Stimulated activated CD8-positive, alpha-beta memory T cell treated with anti-CD3 and anti-CD28 coated beads, Interleukin-15, amount 100 ng/mL, for 1 hour (primary cell): ENCODE data around the gene HSPA6.
"Not testable (repeated sequence)": the region's sequence is repeated elsewhere in the genome, so short reads cannot be mapped to it uniquely, and the experiment has no call there.

Experiments
- DNase-seq: peaks from one replicate; pipeline ENCODE4 v3.0.0-alpha.2; 2020; ENCODE audit warnings: low read depth

HSPA6 gene

DNA sequence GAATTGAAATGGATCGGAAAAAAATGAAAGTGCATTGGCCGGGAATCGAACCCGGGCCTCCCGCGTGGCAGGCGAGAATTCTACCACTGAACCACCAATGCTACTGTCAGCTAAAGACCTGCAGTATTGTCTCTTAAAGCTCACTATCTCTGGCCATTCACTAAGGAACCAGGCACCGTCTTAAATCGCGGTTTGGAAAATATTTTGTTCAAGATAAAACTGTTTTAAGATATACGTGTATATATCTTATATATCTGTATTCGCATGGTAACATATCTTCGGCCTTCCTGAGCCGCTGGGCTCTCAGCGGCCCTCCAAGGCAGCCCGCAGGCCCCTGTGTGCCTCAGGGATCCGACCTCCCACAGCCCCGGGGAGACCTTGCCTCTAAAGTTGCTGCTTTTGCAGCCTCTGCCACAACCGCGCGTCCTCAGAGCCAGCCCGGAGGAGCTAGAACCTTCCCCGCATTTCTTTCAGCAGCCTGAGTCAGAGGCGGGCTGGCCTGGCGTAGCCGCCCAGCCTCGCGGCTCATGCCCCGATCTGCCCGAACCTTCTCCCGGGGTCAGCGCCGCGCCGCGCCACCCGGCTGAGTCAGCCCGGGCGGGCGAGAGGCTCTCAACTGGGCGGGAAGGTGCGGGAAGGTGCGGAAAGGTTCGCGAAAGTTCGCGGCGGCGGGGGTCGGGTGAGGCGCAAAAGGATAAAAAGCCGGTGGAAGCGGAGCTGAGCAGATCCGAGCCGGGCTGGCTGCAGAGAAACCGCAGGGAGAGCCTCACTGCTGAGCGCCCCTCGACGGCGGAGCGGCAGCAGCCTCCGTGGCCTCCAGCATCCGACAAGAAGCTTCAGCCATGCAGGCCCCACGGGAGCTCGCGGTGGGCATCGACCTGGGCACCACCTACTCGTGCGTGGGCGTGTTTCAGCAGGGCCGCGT is at the start of gene HSPA6:
Gene HSPA6, plus strand, starts transcription at position 724 of the 925 bp plus-strand sequence. Its CDS starts 119 bp downstream, at position 843.
- DNase-seq: peak; percentile 71

DNA sequence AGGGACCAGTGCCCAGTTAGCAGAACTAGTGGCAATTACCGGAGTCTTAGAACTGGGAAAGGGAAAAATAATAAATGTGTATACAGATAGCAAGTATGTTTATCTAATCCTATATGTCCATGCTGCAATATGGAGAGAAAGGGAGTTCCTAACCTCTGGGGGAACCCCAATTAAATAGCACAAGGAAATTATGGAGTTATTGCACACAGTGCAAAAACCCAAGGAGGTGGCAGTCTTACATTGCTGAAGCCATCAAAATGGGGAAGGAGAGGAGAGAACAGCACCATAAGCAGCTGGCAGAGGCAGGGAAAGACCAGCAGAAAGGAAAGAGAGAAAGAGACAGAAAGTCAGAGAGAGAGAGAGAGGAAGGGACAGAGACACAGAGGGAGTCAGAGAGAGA is 46.6 kb upstream of the HSPA6 start:
- DNase-seq: not testable (repeated sequence)

DNA sequence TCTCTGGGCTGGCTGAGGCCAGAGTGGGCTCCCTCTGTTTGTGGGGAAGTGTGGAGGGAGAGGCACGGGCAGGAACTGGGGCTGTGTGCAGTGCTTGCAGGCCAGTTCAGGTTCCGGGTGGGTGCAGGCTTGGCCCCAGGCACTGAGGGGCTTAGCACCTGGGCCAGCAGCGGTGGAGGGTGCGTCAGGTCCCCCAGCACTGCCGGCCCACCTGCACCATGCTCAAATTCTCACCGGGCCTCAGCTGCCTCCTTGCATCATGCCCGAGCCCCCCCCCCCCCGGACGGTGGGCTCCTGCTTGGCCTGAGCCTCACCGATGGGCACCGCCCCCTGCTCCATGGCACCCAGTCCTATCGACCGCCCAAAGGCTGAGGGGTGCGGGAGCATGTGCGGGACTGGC is 45.4 kb upstream of the HSPA6 start:
- DNase-seq: no peak

DNA sequence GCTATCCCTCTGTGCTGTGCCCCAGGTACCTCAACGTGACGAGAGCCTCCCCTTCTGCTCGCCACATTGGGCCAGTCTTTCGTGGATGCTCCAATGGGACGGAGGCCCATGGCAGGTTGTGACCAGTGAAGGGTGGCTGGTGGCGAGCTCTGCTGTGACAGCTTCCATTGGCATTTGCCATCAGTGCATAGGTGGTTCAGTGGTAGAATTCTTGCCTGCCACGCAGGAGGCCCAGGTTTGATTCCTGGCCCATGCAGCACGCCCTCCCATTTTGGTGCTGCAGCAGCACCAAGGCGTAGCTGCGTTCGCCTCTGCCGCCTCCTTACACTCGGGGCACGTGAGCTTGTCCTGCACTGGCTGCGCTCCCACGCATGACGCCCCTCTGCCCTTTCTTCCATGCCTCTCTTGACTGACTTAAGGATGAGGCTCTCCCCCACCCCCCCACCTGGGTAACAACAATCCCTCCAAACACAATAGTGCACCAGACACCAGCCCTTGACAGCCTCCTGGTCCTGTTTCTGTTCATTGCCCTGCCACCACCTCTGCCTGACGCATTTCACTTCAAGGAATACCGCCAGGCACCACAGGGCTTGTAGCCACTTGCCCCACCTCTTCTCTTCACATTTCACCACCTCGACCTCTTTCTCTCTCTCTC is 43.8 kb upstream of the HSPA6 start:
- no peak for DNase-seq

DNA sequence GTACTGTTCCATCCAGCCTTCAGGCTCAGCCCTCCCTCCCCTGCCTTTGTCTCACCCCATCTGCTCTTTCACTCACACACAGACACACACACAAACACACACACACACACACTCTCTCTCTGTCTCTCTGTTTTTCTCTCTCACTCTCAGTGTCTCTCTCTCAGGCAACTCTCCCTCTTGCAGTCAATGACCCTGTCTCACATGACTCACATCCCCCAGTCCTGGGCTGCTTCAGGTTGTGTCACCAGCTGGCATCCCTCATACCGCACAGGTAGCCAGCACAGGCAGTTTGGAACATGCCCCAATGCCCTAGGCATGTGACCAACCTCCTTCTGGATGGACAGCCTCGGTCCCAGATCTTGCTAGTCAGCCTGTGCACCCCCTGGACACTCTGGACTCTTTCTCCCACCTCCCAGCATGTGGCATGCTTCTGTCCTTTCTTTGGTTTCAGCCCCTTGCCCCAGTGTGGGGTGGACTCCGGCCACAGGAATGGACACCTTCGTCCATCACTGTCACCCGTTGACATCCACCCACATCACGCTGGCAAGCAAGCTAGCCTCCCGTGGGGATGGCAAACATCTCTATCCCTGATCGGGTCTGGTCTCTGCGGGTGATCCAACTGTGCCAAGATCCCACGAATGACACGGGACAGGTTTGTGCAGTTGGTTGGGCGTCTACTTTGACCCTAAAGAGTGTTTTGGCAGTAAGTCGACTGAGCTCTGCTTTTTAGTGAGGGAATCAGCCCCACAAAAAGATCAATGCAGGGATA is 42.5 kb upstream of the HSPA6 start:
- no peak for DNase-seq

DNA sequence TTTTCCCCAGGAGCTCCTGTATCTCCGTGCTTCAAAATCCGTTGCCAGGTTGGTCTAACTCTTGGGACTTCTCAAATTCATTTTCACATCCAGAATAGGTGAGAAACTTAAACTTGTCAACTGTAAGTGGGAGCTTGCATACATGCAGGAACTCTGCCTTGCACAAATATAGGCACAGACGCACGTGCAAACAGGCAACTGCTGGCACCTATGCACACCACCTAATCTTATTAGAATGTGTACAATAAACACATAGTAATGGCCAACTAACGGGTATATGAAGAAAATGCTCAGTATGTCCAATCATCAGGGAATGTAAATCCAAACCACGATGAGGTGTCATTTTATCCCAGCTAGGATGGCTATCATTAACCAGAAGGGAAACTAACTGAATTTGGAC is 41.7 kb upstream of the HSPA6 start:
- no peak for DNase-seq

DNA sequence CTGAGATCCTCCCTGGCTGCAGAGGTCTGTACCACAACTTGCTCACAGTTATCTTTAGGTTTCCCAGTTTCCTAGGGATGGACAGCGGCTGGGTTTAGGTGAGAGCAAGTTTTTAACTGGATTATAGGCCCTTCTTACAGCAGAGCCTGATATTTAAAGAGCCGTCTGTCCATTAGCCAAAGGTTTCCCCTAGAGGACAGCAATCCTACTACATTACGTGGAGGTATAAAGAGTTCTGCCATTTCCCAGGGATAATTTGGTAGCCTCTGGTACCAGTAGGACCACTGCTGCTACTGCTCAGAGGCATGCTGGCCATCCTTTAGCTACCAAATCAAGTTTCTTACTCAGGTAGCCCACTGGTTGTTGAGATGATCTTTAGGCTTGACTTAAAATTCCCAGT is 41.0 kb upstream of the HSPA6 start:
- DNase-seq: no peak

DNA sequence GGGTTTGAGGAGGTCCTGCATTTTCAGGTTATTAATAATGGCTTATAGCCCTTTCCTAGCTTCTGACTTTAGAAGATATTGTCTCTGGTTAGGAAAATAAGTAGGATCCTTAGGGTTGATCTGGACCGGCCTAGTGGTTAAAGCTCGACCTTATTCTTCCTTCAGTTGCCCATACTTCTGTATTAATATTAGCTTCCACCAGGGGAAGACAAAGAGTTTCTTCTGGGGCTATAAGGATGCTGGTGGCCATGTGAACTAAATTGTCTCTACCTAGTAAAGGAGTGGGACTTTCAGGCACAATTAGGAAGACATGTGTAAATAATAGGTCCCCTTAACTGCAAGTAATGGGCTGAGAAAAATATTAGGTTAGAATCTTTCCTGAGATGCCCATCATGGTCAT is 39.7 kb upstream of the HSPA6 start:
- DNase-seq: no peak

DNA sequence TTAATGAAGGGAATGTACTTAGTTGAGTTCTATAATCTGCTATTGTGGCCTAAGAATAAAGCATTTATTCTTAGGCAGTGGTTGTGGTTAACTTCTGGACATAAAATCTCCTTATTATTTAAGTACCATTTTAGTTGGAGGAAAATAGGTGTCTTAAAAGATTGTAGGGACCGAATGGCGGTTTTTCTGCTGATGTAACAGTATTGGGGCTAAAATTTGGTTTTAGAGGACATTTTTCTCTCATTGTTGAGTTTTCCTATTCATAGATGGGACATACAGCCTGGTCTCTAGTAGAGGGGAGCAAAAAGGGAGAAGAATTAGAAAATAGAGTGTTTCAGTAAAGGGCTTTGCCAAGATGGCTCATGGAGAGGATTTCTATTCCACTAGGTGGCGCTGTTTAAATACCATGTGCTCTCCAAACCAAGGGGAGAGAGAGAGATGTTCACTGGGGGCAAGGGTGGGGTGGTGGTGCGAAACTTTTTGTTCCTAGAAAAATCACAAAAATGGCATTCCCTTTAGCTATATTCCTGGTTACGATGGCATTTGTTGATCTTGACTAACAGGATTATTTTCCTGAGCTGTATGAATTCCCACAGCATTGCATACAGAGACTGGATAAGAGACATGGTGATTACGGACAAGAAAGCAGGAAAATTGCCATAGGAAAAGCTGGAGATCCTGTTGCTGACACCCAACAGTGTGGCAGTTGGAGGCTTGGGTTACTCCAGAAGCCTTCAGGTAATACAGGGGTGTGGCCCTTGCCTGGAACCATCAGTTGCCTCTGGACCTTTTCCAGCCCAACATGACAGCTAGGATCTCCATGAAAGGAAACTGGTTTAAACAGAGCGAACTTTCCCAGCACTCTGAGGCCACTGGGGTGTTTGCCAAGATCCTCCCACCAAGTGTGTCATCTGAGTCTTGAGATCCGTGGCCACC is 37.3 kb upstream of the HSPA6 start:
- DNase-seq: peak; percentile 7

DNA sequence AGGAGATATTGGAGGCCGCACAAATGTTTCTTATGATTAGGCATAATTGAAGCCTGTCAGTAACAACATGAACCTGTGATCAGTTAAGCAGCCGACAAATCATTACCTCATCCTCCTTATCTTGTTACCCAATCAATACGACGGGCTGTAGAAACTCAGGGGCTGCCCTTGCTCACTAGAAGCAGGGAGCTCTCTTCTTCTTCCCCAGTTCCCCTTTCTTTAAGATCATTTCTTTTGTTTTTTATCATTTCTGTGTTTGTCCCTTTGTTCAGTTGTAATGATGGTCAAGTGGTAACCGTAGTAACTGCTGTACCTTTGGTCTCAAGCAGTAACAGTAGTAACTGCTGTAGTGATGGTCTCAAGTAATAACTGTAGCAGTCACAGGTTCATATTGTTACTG is 32.9 kb upstream of the HSPA6 start:
- DNase-seq: no peak

DNA sequence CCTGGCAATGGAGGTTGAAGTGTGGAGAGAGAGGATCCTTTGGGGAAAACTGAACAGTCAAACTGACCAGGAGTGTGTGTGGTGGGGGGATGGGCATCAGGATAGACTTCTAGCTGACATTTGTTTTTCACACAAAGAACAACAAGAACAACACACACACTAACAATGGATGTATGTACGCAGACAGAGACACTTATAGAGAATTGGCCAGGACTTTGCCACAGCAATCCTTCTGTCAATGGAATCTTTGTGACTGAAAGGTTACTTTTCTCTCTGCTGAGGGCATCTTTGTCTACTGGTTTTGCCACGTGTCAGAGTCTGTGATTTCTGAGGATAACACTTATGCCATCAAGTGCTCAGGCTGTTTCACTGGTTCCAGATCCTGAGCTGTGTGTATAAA is 31.5 kb upstream of the HSPA6 start:
- no peak for DNase-seq

DNA sequence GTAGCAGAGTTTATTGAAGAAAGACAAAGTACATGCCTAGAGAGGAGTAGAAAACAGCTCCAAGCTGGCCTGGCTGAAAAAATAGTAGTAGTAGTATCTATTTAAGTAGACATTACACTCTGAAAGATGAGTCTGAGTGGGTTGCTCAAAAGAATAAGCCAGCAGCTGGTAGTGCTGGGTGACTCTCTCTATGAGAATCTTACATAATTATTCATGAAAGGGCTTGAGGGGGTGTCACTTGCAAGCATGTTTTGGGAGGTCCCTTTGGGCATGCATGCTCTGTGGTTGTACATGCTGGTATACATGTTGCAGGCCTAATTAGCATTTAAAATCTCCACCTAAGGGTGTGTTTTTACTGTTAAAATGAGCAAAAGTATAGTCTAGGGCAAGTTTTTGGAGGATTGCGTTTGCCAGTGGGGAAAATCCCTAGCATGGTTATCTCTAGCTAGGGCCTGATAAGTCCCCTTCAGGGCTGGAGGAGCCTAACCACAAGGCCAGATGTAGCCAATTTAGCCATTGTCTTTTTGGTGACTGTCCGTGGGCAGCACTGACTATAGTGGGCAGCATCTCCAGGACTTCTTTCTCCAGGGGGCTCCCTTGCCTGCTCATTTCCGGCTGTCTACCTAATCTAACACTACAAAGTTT is 30.1 kb upstream of the HSPA6 start:
- no peak for DNase-seq

DNA sequence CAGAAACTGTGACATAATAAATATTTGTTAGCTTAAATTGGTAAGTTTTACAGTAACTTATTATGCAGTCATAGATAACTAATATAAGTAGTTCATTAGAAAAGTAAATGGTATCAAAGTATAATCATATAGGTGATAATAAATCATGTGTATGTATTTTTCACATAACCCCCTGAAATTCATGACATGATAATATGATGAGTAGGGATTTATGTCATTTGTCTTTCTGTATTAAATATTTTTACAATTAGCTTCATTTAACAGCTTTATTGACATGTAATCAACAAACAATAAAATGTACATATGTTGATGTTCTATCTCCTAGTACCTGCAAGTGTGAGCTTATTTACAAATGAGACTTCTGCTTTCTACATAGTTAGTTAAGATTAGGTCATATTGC is 28.9 kb upstream of the HSPA6 start:
- DNase-seq: no peak

DNA sequence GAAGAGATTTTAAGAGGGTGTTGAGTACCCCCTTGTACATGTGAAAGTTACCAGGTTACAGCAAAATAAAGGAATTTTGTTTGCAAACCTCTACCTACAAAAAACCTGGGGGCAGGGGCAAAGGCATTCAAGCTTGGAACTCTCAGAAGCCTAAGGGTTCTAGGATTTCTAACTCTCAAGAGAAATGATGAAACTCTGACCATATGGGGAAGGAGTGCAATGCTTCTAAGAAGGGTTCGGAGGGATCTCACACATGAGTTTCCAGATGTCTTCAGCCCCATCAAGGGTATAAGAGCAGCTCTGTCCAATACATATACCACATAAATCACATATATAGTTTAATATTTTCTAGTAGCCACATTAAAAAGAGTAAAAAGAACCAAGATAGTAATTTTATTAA is 26.4 kb upstream of the HSPA6 start:
- no peak for DNase-seq

DNA sequence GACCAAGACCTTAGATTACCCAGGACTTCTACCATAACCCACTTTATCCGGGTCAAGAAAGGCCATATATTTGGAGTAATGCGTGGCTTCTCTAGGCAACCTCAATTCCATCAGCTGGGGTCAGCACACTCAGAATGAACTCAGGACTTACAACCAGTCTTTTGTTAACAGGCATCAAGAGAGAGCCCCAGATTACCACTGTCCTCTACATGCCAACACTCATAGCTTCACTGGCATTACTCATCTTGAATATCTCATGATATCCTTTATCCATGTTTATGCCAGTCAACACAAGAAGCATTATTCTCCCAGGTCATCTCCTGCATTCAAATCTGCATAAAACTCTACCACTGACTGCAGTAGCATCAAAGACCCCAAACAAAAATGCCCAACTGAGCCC is 25.7 kb upstream of the HSPA6 start:
- DNase-seq: no peak

DNA sequence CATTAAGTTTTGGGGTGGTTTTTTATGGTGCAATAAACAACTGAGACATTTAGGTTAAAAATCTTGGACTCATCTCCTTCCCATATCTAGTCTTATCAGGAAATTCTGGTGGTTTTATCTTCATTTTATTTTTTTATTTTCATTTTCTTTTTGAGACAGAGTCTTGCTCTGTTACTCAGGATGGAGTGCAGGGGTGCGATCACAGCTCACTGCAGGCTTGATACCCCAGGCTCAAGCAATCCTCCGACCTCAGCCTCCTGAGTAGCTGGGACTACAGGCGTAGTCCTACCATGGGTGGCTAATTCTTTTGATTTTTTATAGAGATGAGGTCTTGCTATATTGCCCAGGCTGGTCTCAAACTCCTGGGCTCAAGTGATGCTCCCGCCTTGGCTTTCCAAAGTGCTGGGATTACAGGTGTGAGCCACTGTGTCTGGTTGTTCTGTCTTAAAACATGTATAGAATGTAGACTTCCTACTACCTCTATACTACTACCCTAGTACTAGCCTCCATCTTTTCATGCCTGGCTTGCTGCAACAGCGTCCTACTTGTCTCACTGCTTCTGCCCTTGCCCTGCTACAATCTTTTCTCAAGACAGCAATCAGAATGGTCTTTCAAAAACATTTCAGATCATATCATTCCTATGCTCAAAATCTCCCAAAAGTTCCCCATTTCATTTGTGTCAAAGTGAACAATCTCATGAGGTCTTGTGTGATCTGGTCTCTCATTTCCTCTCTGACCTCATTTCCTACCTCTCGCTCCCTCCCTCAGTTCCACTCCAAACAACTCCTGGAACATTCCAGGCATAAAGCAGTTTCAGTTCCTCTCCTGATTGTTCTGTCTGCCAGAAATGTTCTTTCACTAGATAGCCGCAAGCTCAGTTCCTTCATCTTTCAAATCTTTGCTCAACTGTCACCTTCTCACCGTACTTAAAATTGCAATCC is 25.0 kb upstream of the HSPA6 start:
- no peak for DNase-seq

DNA sequence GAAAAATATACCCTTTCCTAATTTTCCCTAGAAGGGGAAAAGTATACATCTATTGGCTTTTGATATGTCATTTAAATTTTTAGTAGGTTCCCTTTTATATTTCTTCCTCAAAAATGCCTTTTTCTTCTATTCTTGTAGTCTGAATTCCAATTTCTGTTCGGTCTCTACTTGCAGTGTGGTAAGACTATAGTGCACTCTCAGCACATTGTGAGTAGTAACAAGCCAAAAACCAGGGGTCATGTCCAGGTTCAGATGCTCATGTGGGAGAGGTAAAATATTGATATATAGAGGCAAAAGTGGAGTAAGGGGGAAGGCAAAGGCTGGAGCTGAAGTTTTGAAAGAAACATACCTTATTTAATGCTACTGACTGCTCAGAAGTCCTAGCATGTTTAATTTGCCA is 23.1 kb upstream of the HSPA6 start:
- DNase-seq: no peak

DNA sequence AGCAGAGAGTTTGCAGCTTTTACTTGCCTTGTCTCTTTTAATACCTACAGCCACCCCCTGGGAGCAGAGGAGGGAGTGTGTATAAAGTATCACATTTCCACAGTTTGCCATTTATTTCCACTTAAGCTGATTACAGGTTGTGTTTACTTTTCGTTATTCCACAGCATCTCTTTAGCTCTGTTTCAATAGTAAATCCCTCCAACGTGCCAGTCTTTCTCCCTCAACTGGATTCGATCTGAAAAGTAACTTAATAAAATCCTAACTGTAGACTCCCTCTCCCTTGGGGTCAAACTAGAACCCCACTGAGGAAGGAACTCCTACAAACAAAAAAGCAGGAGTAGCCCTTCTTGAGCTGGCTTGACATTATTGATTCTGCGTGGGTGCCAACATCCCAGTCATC is 22.2 kb upstream of the HSPA6 start:
- no peak for DNase-seq

DNA sequence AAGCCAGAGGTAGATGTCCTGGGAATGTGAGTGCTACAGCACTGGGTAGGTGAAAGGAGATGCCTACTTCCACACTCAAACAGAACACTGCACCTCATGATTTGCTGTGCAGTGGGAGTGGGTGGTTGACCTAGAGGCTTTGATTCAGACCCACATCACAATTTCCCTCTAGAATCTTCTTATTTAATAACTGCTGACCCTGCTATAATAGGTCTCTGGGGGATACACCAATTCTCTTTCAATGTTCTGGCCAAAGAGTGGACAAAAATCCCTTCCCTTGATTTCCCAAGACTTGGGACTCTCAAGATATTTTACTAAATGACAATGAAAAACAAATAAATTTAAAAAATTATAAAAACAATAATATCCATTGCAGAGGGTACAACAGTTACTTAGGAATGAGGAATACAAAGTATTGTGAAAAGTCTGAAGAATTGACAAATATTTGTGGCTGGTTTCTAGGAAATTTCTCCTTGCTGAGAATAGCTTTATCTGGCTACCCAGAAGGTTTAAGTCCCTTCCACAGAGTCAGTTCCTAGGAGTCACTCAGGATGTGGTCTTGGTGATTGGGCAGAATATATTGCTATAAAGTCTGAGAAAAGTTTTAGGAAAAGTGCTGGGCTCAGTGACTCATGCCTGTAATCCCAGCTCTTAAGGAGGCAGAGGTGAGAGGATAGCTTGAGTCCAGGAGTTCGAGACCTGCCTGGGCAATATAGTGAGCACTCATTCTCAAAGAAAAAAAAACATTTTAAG is 21.5 kb upstream of the HSPA6 start:
- no peak for DNase-seq
